ENCODE results near the gene PCDH1.

PCDH1 gene

DNA sequence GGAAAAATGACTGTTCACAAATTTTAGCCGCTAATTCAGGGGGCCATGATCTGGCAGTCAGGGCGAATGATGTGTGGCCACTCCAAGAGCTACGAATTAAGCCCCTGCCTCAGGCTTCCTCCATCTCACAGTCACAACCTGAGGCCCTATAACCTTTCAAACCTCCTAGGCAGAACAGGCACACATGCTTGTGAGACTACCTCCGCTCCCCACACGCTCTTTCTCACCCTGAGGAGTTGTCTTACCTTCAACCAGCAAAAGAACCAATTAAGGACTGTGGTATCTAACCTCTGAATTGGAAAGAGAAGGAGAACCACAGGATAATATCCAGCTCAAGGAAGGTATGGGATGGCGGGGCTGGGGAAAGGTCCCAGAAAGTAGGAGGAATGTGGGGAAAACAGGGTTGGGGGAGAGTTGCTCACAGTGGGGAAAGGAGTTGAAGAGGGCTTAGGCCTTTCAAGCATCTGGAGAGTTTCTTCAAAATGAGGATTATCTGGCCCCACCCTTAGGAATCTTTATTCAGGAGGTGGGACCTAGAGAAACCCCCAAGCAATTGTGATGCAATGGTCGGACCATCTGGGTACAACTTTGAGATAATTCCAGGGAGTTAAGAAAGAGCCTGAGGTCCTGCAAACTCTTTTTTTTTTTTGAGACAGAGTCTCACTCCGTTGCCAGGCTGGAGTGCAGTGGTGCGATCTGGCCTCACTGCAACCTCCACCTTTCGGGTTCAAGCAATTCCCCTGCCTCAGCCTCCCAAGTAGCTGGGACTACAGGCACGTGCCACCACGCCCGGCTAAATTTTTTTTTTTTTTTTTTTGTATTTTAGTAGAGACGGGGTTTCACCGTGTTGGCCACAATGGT is 5.5 kb downstream of the PCDH1 start:
- no peak for DNase-seq

DNA sequence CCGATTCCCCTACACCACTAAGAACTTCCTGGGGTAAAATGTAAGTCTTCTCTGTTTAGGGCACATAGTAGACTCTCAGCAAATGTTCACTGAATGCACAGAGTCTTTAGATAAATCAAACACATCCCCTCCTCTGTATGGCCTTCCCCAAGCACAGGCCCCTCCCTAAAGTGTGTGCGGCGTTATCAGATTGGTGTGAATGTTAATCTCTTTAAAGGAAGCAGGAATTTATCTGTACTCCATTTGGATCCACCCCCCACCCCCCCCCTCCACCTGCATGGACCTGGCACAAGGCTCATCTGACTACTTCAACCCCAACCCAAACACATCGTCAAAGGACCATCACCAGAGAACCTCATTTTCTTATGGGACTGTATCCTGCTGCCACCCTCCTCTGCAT is 6.3 kb downstream of the PCDH1 start:
- DNase-seq, result no peak

DNA sequence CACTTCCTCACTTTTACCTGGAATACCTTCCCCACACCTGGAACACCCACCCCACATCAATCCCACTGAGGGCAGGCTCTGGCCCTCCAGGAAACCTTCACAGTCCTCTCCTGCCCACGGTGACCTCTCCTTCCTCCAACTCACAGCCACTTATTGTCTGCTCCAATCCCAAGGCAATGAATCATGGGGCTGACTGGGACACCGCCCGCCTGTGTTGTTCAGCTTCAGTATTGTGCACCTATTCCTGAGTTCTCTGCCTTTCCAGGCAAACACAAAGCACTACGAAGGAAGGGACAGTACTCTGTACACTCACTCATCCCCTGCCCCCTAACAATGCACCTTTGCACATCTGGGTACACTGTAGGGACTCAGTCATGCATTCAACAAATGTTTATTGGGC is 7.3 kb downstream of the PCDH1 start:
- no peak for DNase-seq

DNA sequence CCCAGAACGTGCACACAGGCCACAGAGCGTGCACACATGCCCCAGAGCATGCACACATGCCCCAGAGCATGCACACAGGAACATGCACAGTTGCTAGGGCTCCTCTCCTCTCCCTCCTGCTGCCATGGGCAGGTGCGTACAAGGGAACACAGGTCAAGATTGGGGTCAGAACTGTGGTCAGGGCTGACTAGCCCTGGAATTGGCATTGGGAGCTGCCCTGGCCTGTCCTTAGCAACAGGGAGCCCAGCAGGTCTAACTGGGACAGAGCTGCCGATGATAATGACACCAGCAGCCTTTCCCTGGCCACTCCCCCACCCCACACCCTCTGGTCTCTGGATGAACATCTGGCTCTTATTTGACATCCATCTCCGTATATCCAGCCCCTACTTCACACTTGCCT is 8.0 kb downstream of the PCDH1 start:
- no peak for DNase-seq

DNA sequence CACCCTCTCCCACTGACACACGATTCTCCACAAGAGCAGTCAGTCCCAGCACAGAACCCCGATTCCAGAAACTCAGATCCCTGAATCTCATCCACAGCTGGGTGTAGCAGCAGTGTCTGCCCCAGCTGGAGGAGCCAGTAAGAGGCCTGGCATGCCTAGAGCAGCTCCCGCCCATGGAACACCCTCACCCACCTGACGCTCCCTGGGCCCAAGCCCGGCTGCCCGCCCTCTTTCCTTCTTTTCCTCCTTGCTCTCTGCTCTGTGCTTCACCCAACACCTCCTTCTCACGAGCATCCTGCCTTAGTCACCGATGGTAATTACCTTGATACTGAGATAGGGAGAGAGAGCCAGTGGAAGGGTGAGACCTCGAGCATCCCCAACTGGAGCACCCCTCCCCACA is 8.7 kb downstream of the PCDH1 start:
- no peak for DNase-seq

DNA sequence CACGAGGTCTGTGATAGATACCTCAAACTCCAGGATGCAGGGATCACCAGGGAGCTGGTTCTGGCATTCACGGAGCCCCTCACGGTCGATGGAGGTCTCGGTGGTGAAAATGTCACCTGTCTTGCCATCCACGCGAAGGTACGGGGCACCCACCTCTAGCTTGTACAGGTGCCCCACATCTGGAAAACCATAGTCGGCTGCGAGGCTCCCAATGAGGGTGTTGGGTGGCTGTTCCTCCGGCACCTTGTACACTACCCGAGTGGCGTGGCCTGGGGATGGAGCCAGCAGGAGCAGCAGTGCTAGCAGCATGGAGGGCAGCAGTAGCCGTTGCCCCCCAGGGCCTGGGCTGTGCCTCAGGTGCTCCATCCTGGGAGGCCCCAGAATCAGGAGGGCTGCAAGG is 9.2 kb downstream of the PCDH1 start:
- no peak for DNase-seq

DNA sequence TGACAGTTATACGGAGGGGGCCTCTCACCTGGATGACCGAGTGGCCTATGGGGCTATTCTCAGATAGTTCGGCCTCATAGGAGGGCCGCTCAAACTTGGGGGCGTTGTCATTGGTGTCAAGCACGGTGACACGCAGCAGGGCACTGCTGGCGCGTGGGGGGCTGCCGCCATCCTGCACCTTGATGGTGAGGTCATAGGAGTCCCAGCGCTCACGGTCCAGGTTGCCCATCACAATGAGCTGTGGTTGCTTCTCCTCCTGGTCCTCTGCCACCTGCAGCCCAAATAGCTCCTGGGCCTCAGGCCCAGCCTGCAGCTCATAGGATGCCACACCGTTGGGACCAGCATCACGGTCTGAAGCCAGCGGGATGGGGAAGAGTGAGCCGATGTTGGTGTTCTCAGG is 9.7 kb downstream of the PCDH1 start:
- DNase-seq, result no peak

DNA sequence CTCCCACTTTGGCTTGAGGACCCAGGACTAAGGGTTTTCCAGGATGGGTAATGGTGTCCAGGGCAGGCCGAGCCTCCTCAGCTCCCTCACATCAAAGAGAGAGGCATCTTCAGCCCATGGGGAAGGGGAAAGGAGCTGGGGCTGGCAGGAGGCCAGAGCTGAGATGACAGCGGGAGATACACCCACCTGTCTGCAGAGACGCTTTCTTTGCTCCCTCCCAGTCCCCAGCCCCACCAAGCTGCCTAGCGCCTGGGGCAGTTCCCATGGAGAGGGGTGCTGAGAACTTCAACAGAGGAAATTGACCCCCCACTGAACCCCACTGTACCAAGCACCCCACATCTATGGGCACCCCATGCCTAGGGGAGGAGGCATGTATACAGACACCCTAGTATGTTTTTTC is 10.6 kb downstream of the PCDH1 start:
- no peak for DNase-seq

DNA sequence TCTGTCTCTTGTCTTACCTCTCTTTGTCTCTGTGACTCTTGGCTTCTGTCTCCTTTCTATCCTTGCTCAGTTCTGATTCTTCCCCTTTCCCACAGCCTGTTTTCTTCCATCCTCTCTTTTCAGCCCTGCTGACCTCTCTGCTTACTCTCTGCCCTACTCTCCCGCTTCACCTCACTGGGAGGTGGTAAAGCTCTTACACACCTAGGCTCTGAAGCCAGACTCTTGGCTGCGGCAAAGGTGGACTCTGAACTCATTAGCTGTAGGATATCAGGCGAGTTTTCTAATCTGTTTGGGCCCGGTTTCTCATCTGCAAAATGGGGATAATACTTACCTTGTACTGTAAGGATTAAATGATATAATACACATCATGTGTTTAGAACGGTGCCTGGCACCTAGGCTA is 11.1 kb downstream of the PCDH1 start:
- no peak for DNase-seq

DNA sequence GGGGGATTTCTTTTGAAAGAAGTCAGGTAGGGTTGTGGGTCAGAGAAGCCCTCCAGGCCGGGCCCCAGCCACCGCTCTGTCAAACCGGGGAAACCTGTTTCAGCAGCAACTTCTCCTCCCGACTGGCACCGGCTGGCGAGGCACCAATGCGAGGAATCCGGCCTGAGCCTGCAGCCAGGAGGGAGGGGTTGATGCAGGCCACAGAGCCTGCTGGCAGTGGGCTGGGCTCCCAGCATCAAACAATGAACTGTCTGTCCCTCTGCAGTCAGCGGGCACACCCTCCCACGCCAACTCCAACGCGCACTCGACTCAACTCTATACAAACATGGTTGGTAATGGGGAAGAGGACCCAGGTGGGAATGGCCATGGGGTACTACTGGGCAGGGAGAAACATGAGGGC is 12.1 kb downstream of the PCDH1 start:
- peak; percentile 69 for DNase-seq

DNA sequence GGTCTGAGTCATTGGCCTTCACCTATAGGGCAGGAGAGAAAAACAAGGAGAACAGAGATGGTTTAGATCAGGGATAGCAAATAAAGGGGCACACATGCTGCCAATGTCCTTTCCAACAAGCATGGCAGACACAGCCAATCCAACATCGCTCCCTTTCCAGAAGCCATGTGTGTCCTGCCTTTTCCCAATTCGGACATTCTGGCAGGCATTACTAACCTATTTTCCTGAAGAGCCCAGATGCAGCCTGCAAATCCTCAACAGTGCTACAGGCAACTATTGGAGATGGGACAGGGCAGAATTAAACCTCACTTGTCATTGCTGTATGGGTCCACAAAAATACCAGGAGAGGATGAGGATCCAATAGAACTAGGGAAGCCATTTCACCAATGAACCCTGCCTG is 12.8 kb downstream of the PCDH1 start:
- DNase-seq, result no peak

DNA sequence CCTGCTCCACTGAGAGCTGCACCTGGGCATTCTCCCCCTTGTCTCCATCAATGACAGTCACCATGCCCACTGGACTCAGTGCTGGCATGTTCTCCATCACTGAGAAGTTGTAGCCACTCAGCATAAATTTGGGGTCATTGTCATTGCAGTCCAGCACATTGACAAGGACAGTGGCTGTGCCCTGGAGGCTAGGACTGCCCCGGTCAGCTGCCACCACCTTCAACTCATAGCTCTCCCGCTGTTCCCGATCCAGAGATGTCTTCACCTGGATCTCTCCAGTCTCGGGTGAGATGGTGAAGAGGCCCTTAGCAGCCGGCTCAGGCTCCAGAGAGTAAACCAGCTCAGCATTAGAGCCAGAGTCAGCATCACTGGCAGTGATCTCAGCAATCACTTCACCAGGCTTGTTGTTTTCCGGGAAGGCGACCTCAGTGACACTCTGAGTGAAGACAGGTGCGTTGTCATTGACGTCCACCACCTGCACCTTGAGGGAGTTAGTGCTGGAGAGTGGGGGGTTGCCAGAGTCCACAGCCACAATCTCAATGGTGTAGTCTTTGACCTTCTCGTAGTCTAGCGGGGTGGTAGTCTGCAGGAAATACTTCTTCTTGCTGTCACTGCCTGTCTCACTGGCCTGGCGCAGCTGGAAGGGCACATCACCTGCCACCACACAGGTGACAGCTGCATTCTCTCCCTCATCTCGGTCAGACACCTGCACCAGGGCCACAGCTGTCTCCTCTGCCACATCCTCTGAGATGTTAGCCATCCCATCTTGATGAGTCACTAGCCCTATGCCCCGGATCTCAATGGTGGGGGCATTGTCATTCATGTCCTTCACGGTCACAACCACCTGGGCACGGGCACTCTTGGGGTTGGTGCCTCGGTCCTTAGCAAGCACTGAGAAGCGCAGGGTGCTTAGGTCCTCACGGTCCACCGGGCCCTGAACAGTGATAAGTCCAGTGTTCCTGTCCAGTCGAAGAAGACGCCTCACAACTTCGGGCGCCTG is 13.5 kb downstream of the PCDH1 start:
- DNase-seq, result no peak

DNA sequence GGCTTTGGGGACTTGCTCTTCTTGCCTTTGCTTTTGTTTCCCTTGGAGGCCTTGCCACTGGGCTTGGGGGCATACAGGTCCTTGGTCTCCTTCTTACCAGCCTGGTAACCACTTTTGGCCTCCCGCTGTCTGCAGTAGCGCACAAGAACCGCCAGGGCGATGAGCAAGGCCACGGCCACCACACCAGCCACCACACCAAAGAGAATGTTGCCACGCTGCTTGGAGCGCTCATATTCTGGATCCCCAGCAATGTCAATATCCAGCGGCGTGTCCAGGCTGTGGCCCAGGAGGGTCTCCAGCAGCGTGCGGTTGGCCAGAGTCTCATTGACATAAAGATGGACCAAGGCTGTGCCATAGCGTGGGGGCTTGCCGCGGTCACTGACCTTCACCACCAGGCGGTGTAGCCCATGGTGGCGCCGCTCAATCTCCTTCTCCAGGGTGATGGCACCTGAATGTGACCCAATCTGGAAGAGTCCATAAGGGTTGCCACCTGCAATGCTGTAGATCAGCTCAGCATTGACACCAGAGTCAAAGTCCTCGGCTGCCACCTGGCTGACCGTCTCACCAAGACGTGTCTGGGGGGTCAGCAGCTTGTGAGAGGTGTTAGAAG is 14.5 kb downstream of the PCDH1 start:
- no peak for DNase-seq

DNA sequence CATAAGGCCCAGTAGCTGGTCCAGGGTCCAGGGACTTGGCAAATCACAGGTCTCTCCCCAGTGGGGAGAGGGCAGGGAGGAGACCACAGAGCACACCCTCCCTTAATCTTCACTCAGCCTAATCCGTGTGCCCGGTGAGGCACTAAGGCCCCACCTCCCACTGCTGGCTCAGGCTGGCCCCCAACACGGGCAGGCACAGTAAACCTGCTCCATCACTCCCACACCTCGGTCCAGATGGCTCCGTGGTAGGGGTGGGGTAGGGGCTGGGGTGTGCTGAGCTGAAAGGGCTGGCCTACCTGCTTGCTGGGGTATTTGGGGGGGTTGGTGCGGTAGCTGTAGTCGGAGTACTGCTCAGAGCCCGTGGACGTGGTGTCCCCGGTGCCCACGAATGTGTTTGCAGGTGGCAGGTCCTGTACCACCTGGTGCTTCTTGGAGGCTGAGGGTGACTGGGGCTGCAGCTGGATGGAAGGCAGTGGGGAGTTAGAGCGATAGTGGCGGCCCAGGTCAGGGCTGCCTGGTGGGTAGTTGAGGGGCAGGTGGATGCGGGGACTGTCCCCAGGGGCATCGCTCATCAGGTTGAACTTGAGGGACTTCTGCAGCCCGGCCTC is 15.2 kb downstream of the PCDH1 start:
- DNase-seq, result no peak

DNA sequence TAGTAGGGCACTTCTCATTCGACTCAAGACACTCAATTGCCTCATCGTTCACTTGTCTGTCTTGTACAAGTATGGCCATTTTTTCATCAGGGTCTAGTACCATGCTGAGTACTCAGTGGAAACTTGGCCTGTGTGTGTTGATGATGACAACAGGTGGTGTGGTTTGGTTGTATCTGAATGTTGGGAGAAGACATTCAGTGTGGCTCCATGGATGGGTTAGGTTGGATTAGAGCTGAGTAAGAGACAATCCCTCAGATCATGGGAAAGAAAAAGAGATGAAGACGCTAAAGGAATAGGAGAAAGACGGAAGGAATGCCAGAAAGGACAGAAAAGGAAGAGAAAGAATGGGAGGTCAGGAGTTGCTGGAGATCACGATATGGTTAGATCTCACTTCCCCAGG is 17.0 kb downstream of the PCDH1 start:
- DNase-seq, result no peak

DNA sequence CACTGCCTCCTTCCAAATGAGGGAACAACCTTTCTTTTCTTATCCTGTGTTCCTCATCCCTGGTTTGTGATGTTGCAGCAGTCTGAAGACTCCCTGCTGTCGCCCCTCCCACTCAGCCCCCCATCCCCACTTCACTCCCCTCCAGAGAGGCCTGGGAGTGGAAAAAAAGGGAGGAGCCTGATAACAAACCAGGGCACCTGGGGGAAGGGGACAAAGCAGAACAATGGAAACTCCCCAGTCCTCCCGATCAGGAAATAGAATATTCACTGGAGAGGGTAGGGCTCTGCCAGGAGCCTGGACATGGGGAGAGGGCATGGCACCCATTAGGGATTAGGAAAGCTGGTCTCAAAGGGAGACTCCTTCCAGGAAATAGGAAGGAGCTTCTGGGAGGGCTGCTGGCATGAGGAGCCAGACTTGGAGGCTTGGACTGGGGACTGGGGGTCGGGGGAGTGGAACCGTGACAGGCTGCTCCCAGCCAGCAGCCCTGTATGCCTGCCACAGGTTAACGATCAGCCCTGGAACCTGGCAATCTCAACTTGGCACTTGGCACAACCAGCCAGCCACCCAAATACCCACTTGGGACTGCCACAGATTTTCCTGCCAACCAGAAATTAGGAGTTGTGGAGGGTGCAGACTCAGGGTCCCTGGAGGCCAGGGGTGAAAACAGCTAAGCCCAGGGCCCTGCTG is 20.0 kb downstream of the PCDH1 start:
- no peak for DNase-seq

DNA sequence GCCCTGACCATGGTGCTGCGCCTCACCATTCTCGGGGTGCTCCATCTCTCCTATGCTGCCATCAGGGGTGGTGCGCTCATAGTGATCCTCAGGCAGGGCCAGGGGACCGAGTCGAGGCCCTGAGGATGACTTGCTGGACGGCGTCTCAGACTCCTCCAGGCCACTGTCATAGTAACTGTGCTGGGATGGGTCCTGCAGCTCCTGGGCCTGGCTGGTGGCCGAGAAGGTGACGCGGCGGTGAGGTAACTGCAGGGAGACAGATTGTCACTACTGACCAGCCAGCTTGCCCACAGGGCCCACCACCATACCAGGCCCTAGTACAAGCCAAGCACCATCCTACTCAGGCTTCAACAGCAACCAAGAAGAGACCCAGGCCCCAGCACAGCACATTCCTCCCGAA is 21.0 kb downstream of the PCDH1 start:
- no peak for DNase-seq

DNA sequence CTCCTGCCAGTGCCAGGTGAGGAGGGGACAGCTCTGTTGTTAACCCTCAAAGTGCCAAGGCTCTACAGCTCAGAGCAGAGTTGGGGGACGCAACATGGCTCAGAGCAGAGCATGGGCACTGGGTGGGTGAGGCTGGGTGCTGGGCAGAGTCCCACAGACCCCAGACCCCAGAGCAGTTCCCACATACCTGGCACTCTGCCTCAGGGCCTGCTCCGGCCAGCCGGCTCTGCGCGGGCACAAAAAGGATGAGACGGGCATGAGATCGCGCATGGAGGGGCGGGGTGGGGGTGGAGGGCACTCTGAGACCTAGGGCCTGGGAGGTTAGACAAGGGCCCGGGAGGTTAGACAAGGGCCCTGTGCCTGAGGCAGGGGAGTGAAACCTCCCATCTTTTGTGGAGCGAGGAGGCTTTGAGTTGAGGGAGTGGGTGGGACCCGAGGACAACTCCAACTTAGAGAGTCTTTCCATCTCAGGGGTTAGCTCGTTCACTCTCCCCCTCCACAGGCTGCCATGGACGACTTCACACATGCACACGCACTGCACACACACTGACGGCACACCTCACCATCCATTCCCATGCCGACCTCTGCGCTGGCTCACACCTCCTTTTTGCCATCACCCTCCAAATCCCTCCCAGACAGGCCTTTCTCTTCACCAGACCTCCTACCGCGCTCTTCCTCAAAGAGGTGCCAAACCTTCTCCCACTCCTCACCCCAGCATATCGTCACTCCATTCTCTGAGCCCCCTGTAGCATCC is 22.0 kb downstream of the PCDH1 start:
- no peak for DNase-seq

DNA sequence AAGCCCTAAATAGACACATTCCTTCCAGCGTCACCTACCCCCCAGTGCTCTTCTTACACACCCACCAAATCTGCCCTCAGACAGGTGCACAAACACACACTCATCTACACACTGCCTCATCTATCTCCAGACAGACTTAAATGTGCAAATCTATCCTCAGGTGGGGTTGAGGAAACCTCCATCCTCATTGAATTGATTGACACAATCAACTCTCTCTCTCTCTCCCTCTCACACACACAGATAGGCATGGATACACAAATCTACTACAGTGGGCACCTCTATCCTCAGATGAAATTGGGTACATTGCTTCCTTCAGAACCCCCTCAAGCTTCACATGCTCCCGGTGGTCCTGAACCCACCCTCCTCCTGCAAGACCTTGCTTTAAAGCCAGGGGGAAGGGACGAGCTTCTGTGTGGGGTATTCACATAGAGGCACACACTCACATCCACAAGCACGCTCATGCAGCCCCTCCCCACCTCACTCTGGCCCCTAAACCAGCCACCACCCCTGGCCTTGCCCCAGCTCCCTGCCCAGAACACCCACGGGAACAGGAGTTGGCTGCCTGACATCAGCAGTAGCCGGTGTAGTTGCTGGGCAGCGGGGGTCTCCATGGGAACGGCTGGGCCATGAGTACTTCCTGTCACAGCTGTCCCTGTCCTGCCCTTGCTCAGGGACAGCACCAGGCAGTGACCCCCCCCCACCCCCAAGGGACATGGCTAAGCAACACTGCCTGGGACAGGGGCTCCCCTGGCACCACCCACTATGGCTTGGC is 22.8 kb downstream of the PCDH1 start:
- no peak for DNase-seq

DNA sequence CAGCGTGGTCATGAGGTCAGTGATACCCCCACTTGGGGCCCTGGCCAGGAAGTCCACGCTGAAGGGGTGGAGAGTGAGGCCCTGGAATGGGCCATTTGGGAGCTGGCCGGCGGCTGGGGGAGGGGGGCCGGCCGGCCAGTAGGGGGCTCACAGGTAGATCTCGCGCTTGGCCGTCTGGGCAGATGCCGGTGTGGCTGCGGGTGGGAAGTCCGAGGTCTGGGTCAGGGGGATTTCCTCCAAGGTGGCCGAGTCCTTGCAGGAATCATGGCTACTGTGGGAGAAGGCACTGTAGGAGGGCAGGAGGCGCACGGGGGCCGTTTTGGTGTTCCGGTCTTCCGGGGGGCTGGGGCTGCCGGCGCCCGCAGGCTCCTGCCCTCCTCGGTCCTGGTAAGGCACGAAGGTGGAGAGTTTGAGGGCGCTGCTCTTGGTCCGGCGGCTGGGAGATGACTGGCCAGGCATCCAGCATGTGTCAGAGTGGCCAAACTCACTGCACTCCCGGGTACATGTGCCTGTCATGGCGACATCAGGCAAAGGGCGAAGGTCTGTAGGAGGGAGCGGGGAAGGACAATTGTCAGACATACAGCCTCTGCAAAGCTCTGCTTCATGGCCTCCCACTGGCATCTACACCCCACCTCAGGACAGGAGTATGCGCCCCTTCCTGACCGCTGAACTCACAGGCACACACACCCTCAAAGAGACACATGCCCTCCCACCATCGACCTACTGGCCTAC is 24.1 kb downstream of the PCDH1 start:
- no peak for DNase-seq
